GM12864 (cell line): ENCODE data around the gene PREP.

ENCODE experiments used
- DNase-seq: peaks from one replicate; pipeline ENCODE4 v3.0.0-alpha.2; 2011; ENCODE audit warnings: low read depth
- H3K4me3 ChIP-seq: 2 replicates; pipeline ENCODE4 v1.5.1; 2011; ENCODE audit warnings: mild to moderate bottlenecking, low read depth, low read length, control low read depth
- CTCF ChIP-seq: IDR thresholded peaks from 2 replicates; pipeline ENCODE4 v1.5.1; 2011; ENCODE audit warnings: low read depth, mild to moderate bottlenecking, moderate library complexity, low read length, control low read depth, inconsistent platforms; ENCODE audit errors: missing control alignments

PREP gene

DNA sequence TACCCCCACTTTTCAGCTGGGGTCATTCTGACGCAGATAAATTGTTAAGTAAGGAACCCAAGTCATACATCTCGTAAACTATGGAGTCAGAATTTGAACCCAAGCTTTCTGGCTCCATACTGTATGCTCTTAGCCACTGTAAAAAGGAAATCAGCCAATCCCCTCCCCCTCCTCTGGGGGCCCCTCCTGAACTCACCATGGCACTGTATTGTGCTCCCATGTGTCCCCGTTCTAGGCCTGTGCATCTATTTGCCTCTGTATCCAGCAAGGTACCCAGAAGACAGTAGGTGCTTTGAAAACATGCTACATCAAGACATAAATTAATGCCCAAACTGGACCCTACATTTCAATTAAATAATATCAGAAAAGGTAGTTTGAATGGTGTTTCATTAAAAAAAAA lies 98.5 kb downstream of the PREP start:
- no peak for DNase-seq
- no peak for TF ChIP-seq CTCF
- H3K4me3 ChIP-seq, result no peak overlapping the region

- DNase-seq, result no peak
- TF ChIP-seq CTCF, result no peak
These were observed 100.2 kb downstream of the PREP start for GRCh38 chr6:105302617-105303128.

GRCh38 chr6:105301756-105302616 lies 100.9 kb downstream of the PREP start:
- H3K4me3 ChIP-seq, result no peak overlapping the region
- TF ChIP-seq CTCF, result no peak
- DNase-seq, result no peak

More at GRCh38 chr6:105302617-105303128, 100.2 kb downstream of the PREP start:
- H3K4me3 ChIP-seq, result no peak overlapping the region

DNA sequence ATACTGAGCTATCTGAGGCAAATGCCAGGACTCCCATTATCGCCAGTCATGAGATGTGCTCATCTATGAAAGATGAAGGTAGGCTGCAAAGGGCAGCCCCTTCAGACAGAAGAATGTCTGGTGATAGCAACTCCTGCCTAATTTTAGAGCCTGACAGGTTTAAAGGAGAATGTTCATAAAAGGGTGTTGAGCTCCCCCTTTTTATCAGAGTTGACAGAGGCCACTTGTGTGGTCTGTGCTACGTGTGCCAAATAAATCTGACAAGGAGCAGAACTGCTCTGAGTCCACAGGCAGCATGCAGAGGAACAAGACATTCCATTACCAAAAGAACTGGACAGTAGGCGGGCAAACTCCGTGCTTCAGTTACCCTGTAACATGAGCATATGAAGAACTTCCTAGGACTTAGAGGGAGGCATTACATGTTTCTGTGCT lies 101.8 kb downstream of the PREP start:
- no peak for DNase-seq
- TF ChIP-seq CTCF, result no peak
- H3K4me3 ChIP-seq, result no peak overlapping the region

DNA sequence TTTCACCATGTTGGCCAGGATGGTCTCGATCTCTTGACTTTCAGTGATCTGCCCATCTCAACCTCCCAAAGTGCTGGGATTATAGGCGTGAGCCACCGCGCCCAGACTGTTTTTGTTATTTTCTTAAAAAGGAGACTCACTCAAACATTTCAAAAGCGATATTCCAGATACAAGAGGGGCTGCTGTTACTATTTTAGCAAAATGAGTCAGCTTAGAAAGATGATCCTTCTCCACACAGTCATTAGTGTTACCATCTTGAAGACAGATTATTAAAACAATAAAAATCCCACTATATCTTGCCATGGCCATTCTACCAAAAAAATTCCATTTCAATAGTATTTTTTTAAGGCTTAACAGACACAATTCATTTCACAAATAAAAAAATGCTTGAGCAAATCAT lies 102.8 kb downstream of the PREP start:
- no peak for TF ChIP-seq CTCF
- no peak overlapping the region for H3K4me3 ChIP-seq
- DNase-seq, result no peak

DNA sequence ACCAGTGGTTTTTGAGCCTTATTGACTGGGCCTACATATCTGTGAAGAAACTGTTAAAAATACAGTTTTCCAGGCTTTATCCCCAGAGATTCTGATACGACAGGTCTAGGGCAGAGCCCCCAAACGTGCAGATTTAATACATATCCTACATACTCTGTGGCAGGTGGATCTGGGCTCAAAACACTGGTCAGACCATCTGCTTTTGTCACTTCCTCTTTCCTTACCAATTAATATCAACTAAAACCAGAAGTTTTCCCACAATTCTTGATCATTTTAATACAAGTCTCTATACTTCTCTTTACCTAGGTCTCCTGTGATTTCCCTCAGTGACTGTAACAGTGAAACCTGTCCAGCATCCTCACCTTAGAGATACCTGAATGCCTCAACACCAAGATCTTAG lies 108.8 kb downstream of the PREP start:
- DNase-seq, result no peak
- TF ChIP-seq CTCF, result no peak
- H3K4me3 ChIP-seq, result no peak overlapping the region
